ENCODE results near the gene COQ8B. TPM values are rescaled to one million over a fixed set of nuclear protein-coding genes. Genes with fewer than 3 reads are reported as not detected.

The COQ8B gene
- total RNA-seq, 4 donors from 2014 or later = 40.2 to 58.7 (median 44.1) TPM

GRCh38 chr19:40672573-40673299 lies 44.0 kb downstream of the COQ8B start:
- DNase-seq (ENCODE audit: low spot score in 2 of 2) = no peak
- H3K4me3 ChIP-seq (ENCODE audit: low read depth, poor library complexity, severe bottlenecking) = no peak overlapping the region
- intact Hi-C loops (cut with DNase I; ENCODE audit: low total_unique reads) = no loop called here
- 91 to 93% methylated on average over 7 of the region's 7 CpGs for WGBS, 2 donors
- TF ChIP-seq POLR2A (IDR thresholded peaks at IDR 0.05) = no peak
- TF ChIP-seq CTCF (IDR thresholded peaks at IDR 0.05) = no peak

GRCh38 chr19:40672038-40672437 lies 44.6 kb downstream of the COQ8B start:
- TF ChIP-seq CTCF (IDR thresholded peaks at IDR 0.05) (no peak), POLR2A (IDR thresholded peaks at IDR 0.05) (no peak)
- no peak for DNase-seq (ENCODE audit: low spot score in 2 of 2)
- no peak overlapping the region for H3K4me3 ChIP-seq (ENCODE audit: low read depth, poor library complexity, severe bottlenecking)
- intact Hi-C loops (cut with DNase I; ENCODE audit: low total_unique reads) = no loop called here
- 82 to 91% methylated on average over 2 of the region's 2 CpGs for WGBS, 2 donors

- TF ChIP-seq POLR2A (IDR thresholded peaks at IDR 0.05) (no peak), CTCF (IDR thresholded peaks at IDR 0.05) (no peak)
- intact Hi-C loops (cut with DNase I; ENCODE audit: low total_unique reads) = no loop called here
- WGBS, 2 donors = 56% methylated on average over 9 of the region's 9 CpGs
- no peak overlapping the region for H3K4me3 ChIP-seq (ENCODE audit: low read depth, poor library complexity, severe bottlenecking)
- no peak for DNase-seq (ENCODE audit: low spot score in 2 of 2)
Measured at GRCh38 chr19:40671404-40671803, 45.3 kb downstream of the COQ8B start.

- DNase-seq (ENCODE audit: low spot score in 2 of 2) = no peak
- intact Hi-C loops (cut with DNase I; ENCODE audit: low total_unique reads) = loop anchor here (10.0 kb wide), 1 partner anchor 306 kb away; no protein-coding TSS in a partner anchor
- TF ChIP-seq POLR2A (IDR thresholded peaks at IDR 0.05) (no peak), CTCF (IDR thresholded peaks at IDR 0.05) (no peak)
- 91 to 98% methylated on average over 7 of the region's 7 CpGs for WGBS, 2 donors
- no peak overlapping the region for H3K4me3 ChIP-seq (ENCODE audit: low read depth, poor library complexity, severe bottlenecking)
Measured at GRCh38 chr19:40668991-40669614, 47.6 kb downstream of the COQ8B start.

- 90 to 93% methylated on average over 13 to 14 of the region's 14 CpGs for WGBS, 2 donors
- no peak overlapping the region for H3K4me3 ChIP-seq (ENCODE audit: low read depth, poor library complexity, severe bottlenecking)
- DNase-seq (ENCODE audit: low spot score in 2 of 2) = no peak
- TF ChIP-seq CTCF (IDR thresholded peaks at IDR 0.05) (no peak), POLR2A (IDR thresholded peaks at IDR 0.05) (no peak)
- intact Hi-C loops (cut with DNase I; ENCODE audit: low total_unique reads) = loop anchor here (10.0 kb wide), 1 partner anchor 307 kb away; no protein-coding TSS in a partner anchor
Measured at GRCh38 chr19:40667602-40668001, 49.1 kb downstream of the COQ8B start.

Data from lower leg skin (tissue), 4 donors.